ENCODE data around the gene CHN2. TPM values are rescaled to one million over a fixed set of nuclear protein-coding genes. Genes with fewer than 3 reads are reported as not detected.

The CHN2 gene
- total and polyA plus RNA-seq, 8 donors, result 8.2 to 32.9 (median 24.0) TPM

Other genes starting within 250 kb of the CHN2 start
- gene TRIL, start 236.4 kb upstream of the CHN2 start, total RNA-seq, result 1 to 10 TPM in 1 of 6 donors, under 1 TPM in 5; 0.14 to 2.2 (median 0.55) TPM
- gene TRIL, start 236.4 kb upstream of the CHN2 start, polyA plus RNA-seq, result under 1 TPM; 0.19 to 0.28 TPM
- gene CPVL, start 48.2 kb upstream of the CHN2 start, total RNA-seq, result 10 to 100 TPM in 2 of 6 donors, 1 to 10 TPM in 4; 2.5 to 25.6 (median 4.9) TPM
- gene CPVL, start 48.2 kb upstream of the CHN2 start, polyA plus RNA-seq, result 1 to 10 TPM; 1.6 to 2.4 TPM